GM12878 (cell line): Measurements from ENCODE around the gene GCNT3. TPM values are rescaled to one million over a fixed set of nuclear protein-coding genes. Genes with fewer than 3 reads are reported as not detected.
"Not testable (repeated sequence)": the region's sequence is repeated elsewhere in the genome, so short reads cannot be mapped to it uniquely, and the experiment has no call there.

Source experiments
- ATAC-seq: fragments of 200-7000 bp; cut with Tn5 transposase; 3 replicates; pipeline ENCODE4 v1.9.1; 2020; ENCODE audit warnings: mild to moderate bottlenecking, moderate library complexity
- BruUV-seq: library from RNA; stranded (reverse); fragments of 400-500 nt; replicated peaks from 2 replicates; lab custom pipeline; 2021; lab: Mats Ljungman, UMichigan
- CTCF ChIA-PET: fragments of 300-600 bp; sonication (Branson Sonifier 250); formaldehyde crosslinking; extraction: SDS; loops from one replicate; lab custom pipeline; 2021; ENCODE audit warnings: inconsistent platforms; lab: Yijun Ruan, JAX
- POLR2A ChIA-PET: fragments of 350-600 bp; formaldehyde crosslinking; extraction: SDS; loops from one replicate; lab custom pipeline; 2021; ENCODE audit warnings: inconsistent platforms; lab: Charles Lee
- RAD21 ChIA-PET: fragments of 300-600 bp; sonication (Branson Sonifier 250); formaldehyde crosslinking; loops from one replicate; lab custom pipeline; 2023; ENCODE audit warnings: antibody characterized with exemption; ENCODE audit not compliant: unreplicated experiment; lab: Charles Lee
- SMC1A ChIA-PET: fragments of 300-600 bp; sonication (Branson Sonifier 250); formaldehyde crosslinking; loops from one replicate; lab custom pipeline; 2023; ENCODE audit not compliant: unreplicated experiment, uncharacterized antibody; lab: Charles Lee
- DNase-seq: peaks from one replicate; pipeline ENCODE4 v3.0.0-alpha.2; 2011; ENCODE audit warnings: low read depth, low spot score
- FAIRE-seq: peaks from 3 replicates; lab custom pipeline; 2011; peaks lifted over from hg19 to GRCh38; lab: Jason Lieb, UNC
- H2AFZ ChIP-seq: 2 replicates; pipeline ENCODE4 v1.6.0; 2011; ENCODE audit warnings: low read depth, low read length, control low read depth; ENCODE audit not compliant: control insufficient read depth
- H3K27ac ChIP-seq: 2 replicates; pipeline ENCODE4 v1.5.1; 2011; ENCODE audit warnings: control low read depth; ENCODE audit not compliant: control insufficient read depth, insufficient read depth
- H3K27me3 ChIP-seq, 2 experiments: replicated peaks in 1 of 2; 2 replicates each; pipeline versions ENCODE4 v1.6.0 to v1.6.1; 2011; ENCODE audit warnings: low read length in 1 of 2; ENCODE audit not compliant: control insufficient read depth in 2 of 2, insufficient read depth in 2 of 2
- H3K36me3 ChIP-seq, 2 experiments: 2 replicates each; pipeline ENCODE4 v1.5.1; 2011; ENCODE audit warnings: low read length in 1 of 2; ENCODE audit not compliant: control insufficient read depth in 2 of 2, insufficient read depth in 2 of 2
- H3K4me1 ChIP-seq: 2 replicates; pipeline ENCODE4 v1.6.1; 2011; ENCODE audit warnings: mild to moderate bottlenecking, low read length, moderate library complexity, mixed read lengths; ENCODE audit not compliant: control insufficient read depth, insufficient read depth
- H3K4me2 ChIP-seq: 2 replicates; pipeline ENCODE4 v1.6.0; 2011; ENCODE audit warnings: control low read depth; ENCODE audit not compliant: control insufficient read depth, insufficient read depth
- H3K4me3 ChIP-seq: fragments of 200-600 bp; sonication (generic); 2 replicates; pipeline ENCODE4 v1.5.1; 2016
- H3K79me2 ChIP-seq: 2 replicates; pipeline ENCODE4 v1.6.0; 2011; ENCODE audit warnings: low read length; ENCODE audit not compliant: control insufficient read depth, insufficient read depth
- H3K9ac ChIP-seq: 2 replicates; pipeline ENCODE4 v1.8.0; 2011; ENCODE audit warnings: low read length, control low read depth, mixed read lengths; ENCODE audit not compliant: control insufficient read depth, insufficient read depth
- H3K9me3 ChIP-seq: replicated peaks from 3 replicates; pipeline ENCODE4 v1.5.1; 2011; ENCODE audit warnings: mild to moderate bottlenecking, low read length; ENCODE audit not compliant: control insufficient read depth, insufficient read depth
- H4K20me1 ChIP-seq: 2 replicates; pipeline ENCODE4 v1.6.0; 2011; ENCODE audit not compliant: control insufficient read depth, insufficient read depth
- EGR1 ChIP-seq, 2 experiments: IDR thresholded peaks; 1 replicate in 1 of 2; 2 replicates in 1 of 2; pipeline ENCODE4 v1.6.1; 2011 to 2012; ENCODE audit warnings: low read depth in 2 of 2, low read length in 2 of 2, borderline replicate concordance in 1 of 2, mild to moderate bottlenecking in 1 of 2, moderate library complexity in 1 of 2
- HSF1 ChIP-seq: fragments of 150-350 bp; IDR thresholded peaks from 2 replicates; pipeline ENCODE4 v1.6.1; 2014; ENCODE audit warnings: mild to moderate bottlenecking, low read depth, low read length
- MLLT1 ChIP-seq: fragments of 450-650 bp; IDR thresholded peaks from 2 replicates; pipeline ENCODE4 v1.6.1; 2016; ENCODE audit warnings: mild to moderate bottlenecking
- MTA3 ChIP-seq: IDR thresholded peaks from 2 replicates; pipeline ENCODE4 v1.6.1; 2012; ENCODE audit warnings: low read length, inconsistent platforms, borderline replicate concordance
- NBN ChIP-seq: fragments of 450-650 bp; IDR thresholded peaks from 2 replicates; pipeline ENCODE4 v1.6.1; 2016
- NFIC ChIP-seq: IDR thresholded peaks from 2 replicates; pipeline ENCODE4 v1.6.1; 2012; ENCODE audit warnings: low read depth, mild to moderate bottlenecking, inconsistent platforms, low read length, moderate library complexity
- NFYA ChIP-seq: IDR thresholded peaks from 2 replicates; pipeline ENCODE4 v1.6.1; 2011; ENCODE audit warnings: low read depth, mild to moderate bottlenecking, low read length, improper control_type of control experiment, borderline replicate concordance
- SIN3A ChIP-seq: IDR thresholded peaks from 2 replicates; pipeline ENCODE4 v1.6.1; 2012; ENCODE audit warnings: low read depth, low read length, improper control_type of control experiment
- SMARCA5 ChIP-seq: fragments of 450-650 bp; IDR thresholded peaks from 2 replicates; pipeline ENCODE4 v1.6.1; 2017; ENCODE audit warnings: mild to moderate bottlenecking
- TAF1 ChIP-seq: IDR thresholded peaks from 2 replicates; pipeline ENCODE4 v1.6.1; 2011; ENCODE audit warnings: mild to moderate bottlenecking, low read depth, low read length, borderline replicate concordance
- USF2 ChIP-seq: IDR thresholded peaks from 2 replicates; pipeline ENCODE4 v1.6.1; 2011; ENCODE audit warnings: low read depth, low read length, improper control_type of control experiment, borderline replicate concordance
- YY1 ChIP-seq: IDR thresholded peaks from 2 replicates; pipeline ENCODE4 v1.6.1; 2011; ENCODE audit warnings: low read depth, mild to moderate bottlenecking, low read length
- ZNF24 ChIP-seq: fragments of 450-650 bp; IDR thresholded peaks from 2 replicates; pipeline ENCODE4 v1.6.1; 2017; ENCODE audit warnings: antibody characterized with exemption, mild to moderate bottlenecking
- WGBS: methylation state at CpG from one replicate; pipeline ENCODE4 v1.1.6; 2016; ENCODE audit warnings: low lambda C conversion rate; ENCODE audit not compliant: insufficient replicate concordance, insufficient coverage; ENCODE audit errors: missing lambda C conversion rate; 5-methylcytosine and 5-hydroxymethylcytosine counted together
- in situ Hi-C: fragments of 300-500 bp; cut with MboI; formaldehyde crosslinking; loops from 9 replicates; pipeline ENCODE4 v1.14.3; 2018; ENCODE audit warnings: mixed read lengths
- intact Hi-C: fragments of 100-400 bp; cut with micrococcal nuclease; formaldehyde crosslinking; loops from one replicate; pipeline ENCODE4 v1.14.2; 2022; ENCODE audit not compliant: unreplicated experiment
- polyA plus RNA-seq, 11 experiments: library from polyadenylated mRNA; depleted of rRNA in 4 of 11; unstranded in 6 of 11; stranded (reverse) in 5 of 11; fragments of >200 nt; fragmentation: Nextera tagmentation in 4 of 11; fragmentation: Illumina TruSeq in 1 of 11; extraction: Ambion mirVana in 4 of 11; extraction: Trizol in 1 of 11; gene quantifications; 1 replicate in 1 of 11; 2 replicates in 10 of 11; pipeline versions ENCODE4 v1.2.1 to v1.2.3, GENCODE V29; 2011 to 2016; ENCODE audit warnings: inconsistent platforms in 2 of 11, missing spikeins in 2 of 11, low read depth in 1 of 11
- total RNA-seq, 4 experiments: library from RNA; depleted of rRNA in 3 of 4; stranded (reverse); fragments of >200 nt in 3 of 4; fragmentation: Illumina TruSeq in 1 of 4; extraction: Trizol in 1 of 4; gene quantifications; 2 replicates each; pipeline versions ENCODE4 v1.2.1 to v1.2.3, GENCODE V29; 2013 to 2021

The GCNT3 gene
- total and polyA plus RNA-seq, 10 of the 15 experiments (the other 5 are each of a cell fraction or from before 2014, with no cell fraction given): 0.03 to 0.53 (median 0.25) TPM; not detected in 2

GRCh38 chr15:59636184-59636583, 24.6 kb downstream of the GCNT3 start (continued):
- TF ChIP-seq HSF1 (no peak), YY1 (no peak), TAF1 (no peak)

- ChIA-PET CTCF (interaction anchor here (10.5 kb wide), 1 partner anchor 105 kb away, joined by 71 read pairs; no protein-coding TSS in a partner anchor), RAD21 (interaction anchor here (1.5 kb wide), 1 partner anchor 105 kb away, joined by 4 read pairs; no protein-coding TSS in a partner anchor)
- H2AFZ ChIP-seq, H3K27me3 ChIP-seq, H3K9ac ChIP-seq, intact Hi-C loops, ATAC-seq, DNase-seq, H3K4me3 ChIP-seq, H3K4me1 ChIP-seq, H3K4me2 ChIP-seq, H3K9me3 ChIP-seq, H3K79me2 ChIP-seq, H3K36me3 ChIP-seq, H3K27ac ChIP-seq, BruUV-seq, in situ Hi-C loops, H4K20me1 ChIP-seq, POLR2A ChIA-PET, SMC1A ChIA-PET: not testable (repeated sequence)
- 100% methylated on average over 2 of the region's 2 CpGs for WGBS
- FAIRE-seq: peak; percentile 44
Measured at GRCh38 chr15:59637507-59637906, 25.9 kb downstream of the GCNT3 start.

GRCh38 chr15:59642351-59642750, 30.8 kb downstream of the GCNT3 start:
- no peak overlapping the region for H3K4me3 ChIP-seq
- H3K4me1 ChIP-seq: no peaks in the 10 kb centered on the region
- no peak overlapping the region for H2AFZ ChIP-seq
- no peak overlapping the region for H3K9ac ChIP-seq
- no peak for ATAC-seq
- CTCF ChIA-PET: interaction anchor here (0.8 to 10.5 kb wide), 6 partner anchors 10 to 127 kb away, joined by 3 to 71 read pairs (median 4); partner anchors contain the start of gene GTF2A2
- SMC1A ChIA-PET: interaction anchor here (0.7 to 1.8 kb wide), 2 partner anchors 109 to 113 kb away, joined by 4 to 10 read pairs; no protein-coding TSS in a partner anchor
- DNase-seq: no peak
- no peaks in the 10 kb centered on the region for H4K20me1 ChIP-seq
- no peaks in the 10 kb centered on the region for H3K27me3 ChIP-seq
- H3K4me2 ChIP-seq: no peak overlapping the region
- no TSS peak for BruUV-seq
- H3K9me3 ChIP-seq: no peaks in the 10 kb centered on the region
- no peaks in the 10 kb centered on the region for H3K79me2 ChIP-seq
- H3K27ac ChIP-seq: no peak overlapping the region
- FAIRE-seq: no peak
- POLR2A ChIA-PET: no interaction called here
- in situ Hi-C loops (no loop called here), intact Hi-C loops (no loop called here)
- RAD21 ChIA-PET: interaction anchor here (0.9 kb wide), 1 partner anchor 109 kb away, joined by 3 read pairs; no protein-coding TSS in a partner anchor
- H3K36me3 ChIP-seq: peaks cover 1 to 26% of the 10 kb centered on the region in 2 experiments
- 100% methylated on average over 2 of the region's 2 CpGs for WGBS
- TF ChIP-seq SMARCA5: no peak
- TF ChIP-seq NFIC: no peak
- no peak for TF ChIP-seq SIN3A
- no peak for TF ChIP-seq MTA3
- no peak for TF ChIP-seq EGR1 (IDR thresholded peaks at IDR 0.05; ENCODE audit: borderline replicate concordance in 1 of 2, low read depth in 2 of 2, low read length in 2 of 2)
- no peak for TF ChIP-seq USF2
- TF ChIP-seq NBN: no peak
- TF ChIP-seq ZNF24: no peak
- TF ChIP-seq NFYA: no peak
- no peak for TF ChIP-seq MLLT1
